Keratinocyte (primary cell): ENCODE data around the gene CAPZB. TPM values are rescaled to one million over a fixed set of nuclear protein-coding genes. Genes with fewer than 3 reads are reported as not detected.

Source experiments
- DNase-seq: peaks from one replicate; pipeline ENCODE4 v3.0.0-alpha.2; 2011; ENCODE audit warnings: low read depth, missing footprints, low spot score
- FAIRE-seq: peaks from 2 replicates; lab custom pipeline; 2011; peaks lifted over from hg19 to GRCh38; lab: Jason Lieb, UNC
- H2AFZ ChIP-seq: 2 replicates; pipeline ENCODE4 v1.6.0; 2012; ENCODE audit warnings: low read length, control low read depth, inconsistent platforms; ENCODE audit not compliant: control insufficient read depth
- H3K27ac ChIP-seq: 2 replicates; pipeline ENCODE4 v1.5.1; 2011; ENCODE audit warnings: low read length; ENCODE audit not compliant: control insufficient read depth, insufficient read depth
- H3K27me3 ChIP-seq: 3 replicates; pipeline ENCODE4 v1.6.0; 2011; ENCODE audit warnings: low read length; ENCODE audit not compliant: control insufficient read depth, insufficient read depth; ENCODE audit errors: extremely low read depth
- H3K36me3 ChIP-seq, 2 experiments: 2 replicates in 1 of 2; 3 replicates in 1 of 2; pipeline ENCODE4 v1.5.1; 2011; ENCODE audit warnings: low read length in 2 of 2, mild to moderate bottlenecking in 1 of 2; ENCODE audit not compliant: control insufficient read depth in 2 of 2, insufficient read depth in 2 of 2; ENCODE audit errors: extremely low read depth in 1 of 2
- H3K4me1 ChIP-seq: 3 replicates; pipeline ENCODE4 v1.5.1; 2011; ENCODE audit warnings: low read length; ENCODE audit not compliant: control insufficient read depth, insufficient read depth; ENCODE audit errors: extremely low read depth
- H3K4me2 ChIP-seq: 3 replicates; pipeline ENCODE4 v1.6.0; 2011; ENCODE audit warnings: low read depth, low read length; ENCODE audit not compliant: control insufficient read depth, insufficient read depth; ENCODE audit errors: extremely low read depth
- H3K4me3 ChIP-seq, 3 experiments: fragments of 200-600 bp in 1 of 3; sonication (generic) in 1 of 3; 2 replicates in 2 of 3; 3 replicates in 1 of 3; pipeline ENCODE4 v1.5.1; 2011 to 2016; ENCODE audit warnings: low read length in 3 of 3, mild to moderate bottlenecking in 3 of 3, control low read depth in 2 of 3, inconsistent platforms in 1 of 3, low read depth in 1 of 3, mixed read lengths in 1 of 3, mixed run types in 1 of 3, moderate library complexity in 1 of 3; ENCODE audit not compliant: control insufficient read depth in 2 of 3, insufficient read depth in 2 of 3; ENCODE audit errors: extremely low read depth in 1 of 3
- H3K79me2 ChIP-seq: 2 replicates; pipeline ENCODE4 v1.6.0; 2012; ENCODE audit warnings: low read length; ENCODE audit not compliant: control insufficient read depth, insufficient read depth
- H3K9ac ChIP-seq: 3 replicates; pipeline ENCODE4 v1.6.0; 2011; ENCODE audit warnings: low read length; ENCODE audit not compliant: control insufficient read depth, insufficient read depth; ENCODE audit errors: extremely low read depth
- H3K9me1 ChIP-seq: 3 replicates; pipeline ENCODE4 v1.6.0; 2011; ENCODE audit warnings: low read length; ENCODE audit not compliant: control insufficient read depth, insufficient read depth; ENCODE audit errors: extremely low read depth
- H3K9me3 ChIP-seq: 2 replicates; pipeline ENCODE4 v1.5.1; 2012; ENCODE audit warnings: low read depth, low read length; ENCODE audit not compliant: control insufficient read depth
- H4K20me1 ChIP-seq: 3 replicates; pipeline ENCODE4 v1.6.0; 2011; ENCODE audit warnings: low read length; ENCODE audit not compliant: control insufficient read depth, insufficient read depth; ENCODE audit errors: extremely low read depth
- CTCF ChIP-seq, 3 experiments: IDR thresholded peaks in 1 of 3; conservative IDR thresholded peaks in 1 of 3; optimal IDR thresholded peaks in 1 of 3; 2 replicates in 2 of 3; 3 replicates in 1 of 3; pipeline versions ENCODE3 to v1.5.1; 2011; ENCODE audit warnings: low read length in 3 of 3, mild to moderate bottlenecking in 3 of 3, moderate library complexity in 2 of 3, control low read depth in 1 of 3, inconsistent platforms in 1 of 3; ENCODE audit not compliant: insufficient read depth in 2 of 3; ENCODE audit errors: extremely low read depth in 1 of 3
- EZH2 ChIP-seq: IDR thresholded peaks from one replicate; pipeline ENCODE4 v1.6.1; 2012; ENCODE audit warnings: inconsistent platforms, mild to moderate bottlenecking, low read length, moderate library complexity
- dilution Hi-C: fragments of 300-500 bp; cut with MboI; formaldehyde crosslinking; loops from one replicate; pipeline ENCODE4 v1.7.0; 2020; ENCODE audit warnings: low sequenced_read_pairs; ENCODE audit not compliant: extremely low pct_ligation_motif_present
- polyA plus RNA-seq, 5 experiments: library from polyadenylated mRNA; depleted of rRNA in 3 of 5; stranded (reverse) in 3 of 5; stranded (forward) in 1 of 5; unstranded in 1 of 5; fragments of >200 nt; gene quantifications; 1 replicate in 1 of 5; 2 replicates in 3 of 5; 3 replicates in 1 of 5; pipeline versions ENCODE4 v1.2.1 to v1.2.3, GENCODE V29; 2011 to 2012; ENCODE audit warnings: missing spikeins in 2 of 5, low read depth in 1 of 5, low replicate concordance in 1 of 5

The CAPZB gene
- polyA plus RNA-seq, 1 donor (not counting 4 experiments of a cell fraction or from before 2014, with no cell fraction given): 193 TPM

- dilution Hi-C loops: no loop called here
Observed at GRCh38 chr1:19365721-19366120, 119.6 kb downstream of the CAPZB start.

GRCh38 chr1:19363536-19364152 is 121.7 kb downstream of the CAPZB start:
- dilution Hi-C loops: no loop called here

More at GRCh38 chr1:19365721-19366120, 119.6 kb downstream of the CAPZB start:
- no peak overlapping the region for H3K9ac ChIP-seq
- no peak overlapping the region for H2AFZ ChIP-seq
- no peak overlapping the region for H3K27ac ChIP-seq
- peaks cover 27% of the 10 kb centered on the region for H3K79me2 ChIP-seq
- no peaks in the 10 kb centered on the region for H3K36me3 ChIP-seq
- H3K9me1 ChIP-seq: peaks cover 2% of the 10 kb centered on the region
- FAIRE-seq: no peak
- DNase-seq: no peak
- H3K27me3 ChIP-seq: no peaks in the 10 kb centered on the region
- no peaks in the 10 kb centered on the region for H4K20me1 ChIP-seq
- H3K4me1 ChIP-seq: peaks cover 68% of the 10 kb centered on the region
- H3K4me3 ChIP-seq: no peak overlapping the region
- no peaks in the 10 kb centered on the region for H3K9me3 ChIP-seq
- H3K4me2 ChIP-seq: no peak overlapping the region
- TF ChIP-seq CTCF (optimal IDR thresholded peaks at IDR 0.05 in 1 of 3, IDR thresholded peaks at IDR 0.05 in 1 of 3, conservative IDR thresholded peaks at IDR 0.05 in 1 of 3; ENCODE audit: extremely low read depth in 1 of 3, insufficient read depth in 2 of 3, low read length in 3 of 3) (no peak), EZH2 (no peak)

More at GRCh38 chr1:19363536-19364152, 121.7 kb downstream of the CAPZB start:
- peaks cover 36% of the 10 kb centered on the region for H3K79me2 ChIP-seq
- H3K9ac ChIP-seq: no peak overlapping the region
- no peak overlapping the region for H3K4me3 ChIP-seq
- H2AFZ ChIP-seq: no peak overlapping the region
- H3K27ac ChIP-seq: no peak overlapping the region
- TF ChIP-seq CTCF (optimal IDR thresholded peaks at IDR 0.05 in 1 of 3, IDR thresholded peaks at IDR 0.05 in 1 of 3, conservative IDR thresholded peaks at IDR 0.05 in 1 of 3; ENCODE audit: extremely low read depth in 1 of 3, insufficient read depth in 2 of 3, low read length in 3 of 3) (no peak), EZH2 (no peak)
- FAIRE-seq (no peak), DNase-seq (no peak)
- H4K20me1 ChIP-seq: no peaks in the 10 kb centered on the region
- no peaks in the 10 kb centered on the region for H3K36me3 ChIP-seq
- no peak overlapping the region for H3K4me2 ChIP-seq
- H3K9me3 ChIP-seq: no peaks in the 10 kb centered on the region
- H3K9me1 ChIP-seq: no peaks in the 10 kb centered on the region
- peaks cover 61% of the 10 kb centered on the region for H3K4me1 ChIP-seq
- no peaks in the 10 kb centered on the region for H3K27me3 ChIP-seq
